ENCODE measurements around the gene RANBP10. TPM values are rescaled to one million over a fixed set of nuclear protein-coding genes. Genes with fewer than 3 reads are reported as not detected.

The RANBP10 gene
- total and polyA plus RNA-seq, 2 donors (not counting 3 experiments of a cell fraction or from before 2014, with no cell fraction given) = 25.6 to 28.8 TPM

DNA sequence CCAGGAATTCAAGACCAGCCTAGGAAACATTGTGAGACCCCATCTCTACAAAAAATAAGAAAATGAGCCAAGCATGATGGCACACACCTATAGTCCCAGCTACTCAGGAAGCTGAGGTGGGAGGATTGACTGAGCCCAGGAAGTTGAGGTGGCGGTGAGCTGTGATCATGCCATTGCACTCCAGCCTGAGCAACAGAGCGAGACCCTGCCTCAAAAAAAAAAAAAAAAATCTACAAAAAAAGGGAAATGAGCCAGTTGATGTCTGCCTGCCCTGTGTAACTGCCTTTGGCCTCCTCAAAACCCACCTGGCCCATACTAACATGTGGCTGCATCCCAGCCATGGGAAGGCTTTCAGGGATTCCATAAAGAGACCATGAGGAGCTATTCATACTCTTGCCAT is 4.5 kb downstream of the RANBP10 start:
- CTCF ChIA-PET = interaction anchor here (1.0 to 1.3 kb wide), 2 partner anchors 15 to 125 kb away, joined by 5 to 6 read pairs; no protein-coding TSS in a partner anchor
- Histone ChIP-seq H2AFZ (ENCODE audit: low read depth, low read length) (no peak overlapping the region), H3K27me3 (ENCODE audit: control insufficient read depth in 2 of 2, insufficient read depth in 2 of 2, low read length in 2 of 2) (no peaks in the 10 kb centered on the region), H3K9me3 (replicated peaks; ENCODE audit: control insufficient read depth, insufficient read depth, low read length) (no peaks in the 10 kb centered on the region), H3K4me1 (ENCODE audit: control insufficient read depth, extremely low read depth, insufficient read depth, low read length) (peaks cover 11% of the 10 kb centered on the region), H3K36me3 (ENCODE audit: control insufficient read depth in 2 of 2, extremely low read depth in 1 of 2, insufficient read depth in 2 of 2, low read length in 2 of 2) (peaks cover 0 to 15% of the 10 kb centered on the region in 2 experiments), H3K4me3 (replicated peaks in 1 of 3; ENCODE audit: insufficient read depth in 1 of 3, low read depth in 1 of 3, low read length in 3 of 3) (no peak overlapping the region), H3K9ac (replicated peaks; ENCODE audit: extremely low read depth, insufficient read depth, low read length) (no peak overlapping the region), H3K9me1 (replicated peaks; ENCODE audit: control insufficient read depth, extremely low read depth, insufficient read depth, low read length) (no peaks in the 10 kb centered on the region), H3K79me2 (ENCODE audit: control insufficient read depth, insufficient read depth, low read length) (peaks cover 60% of the 10 kb centered on the region), H3K4me2 (ENCODE audit: insufficient read depth, low read length) (no peak overlapping the region), H4K20me1 (replicated peaks; ENCODE audit: control insufficient read depth, extremely low read depth, insufficient read depth, low read length) (no peaks in the 10 kb centered on the region), H3K27ac (ENCODE audit: insufficient read depth, low read depth, low read length) (no peak overlapping the region)
- dilution Hi-C loops (cut with MboI; ENCODE audit: extremely low pct_ligation_motif_present, low sequenced_read_pairs) = no loop called here
- DNase-seq (ENCODE audit: low read depth, low spot score) (no peak), FAIRE-seq (no peak)
- no TSS peak for BruUV-seq (replicated peaks)
- POLR2A ChIA-PET = no interaction called here
- TF ChIP-seq FOS (IDR thresholded peaks at IDR 0.05; ENCODE audit: borderline replicate concordance, insufficient read depth, low read length) = no peak
- no peak for TF ChIP-seq MAX (IDR thresholded peaks at IDR 0.05; ENCODE audit: insufficient read depth, insufficient read length)
- TF ChIP-seq, protein P1, sequence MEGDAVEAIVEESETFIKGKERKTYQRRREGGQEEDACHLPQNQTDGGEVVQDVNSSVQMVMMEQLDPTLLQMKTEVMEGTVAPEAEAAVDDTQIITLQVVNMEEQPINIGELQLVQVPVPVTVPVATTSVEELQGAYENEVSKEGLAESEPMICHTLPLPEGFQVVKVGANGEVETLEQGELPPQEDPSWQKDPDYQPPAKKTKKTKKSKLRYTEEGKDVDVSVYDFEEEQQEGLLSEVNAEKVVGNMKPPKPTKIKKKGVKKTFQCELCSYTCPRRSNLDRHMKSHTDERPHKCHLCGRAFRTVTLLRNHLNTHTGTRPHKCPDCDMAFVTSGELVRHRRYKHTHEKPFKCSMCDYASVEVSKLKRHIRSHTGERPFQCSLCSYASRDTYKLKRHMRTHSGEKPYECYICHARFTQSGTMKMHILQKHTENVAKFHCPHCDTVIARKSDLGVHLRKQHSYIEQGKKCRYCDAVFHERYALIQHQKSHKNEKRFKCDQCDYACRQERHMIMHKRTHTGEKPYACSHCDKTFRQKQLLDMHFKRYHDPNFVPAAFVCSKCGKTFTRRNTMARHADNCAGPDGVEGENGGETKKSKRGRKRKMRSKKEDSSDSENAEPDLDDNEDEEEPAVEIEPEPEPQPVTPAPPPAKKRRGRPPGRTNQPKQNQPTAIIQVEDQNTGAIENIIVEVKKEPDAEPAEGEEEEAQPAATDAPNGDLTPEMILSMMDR (IDR thresholded peaks at IDR 0.05; ENCODE audit: extremely low read depth in 1 of 2, insufficient read depth in 1 of 2, low read depth in 1 of 2, low read length in 2 of 2) = no peak
- TF ChIP-seq JUN (IDR thresholded peaks at IDR 0.05; ENCODE audit: borderline replicate concordance, insufficient read depth, insufficient read length, low read depth) = no peak
- TF ChIP-seq GATA2 (IDR thresholded peaks at IDR 0.05; ENCODE audit: insufficient read depth, insufficient read length, low read depth, low read length) = no peak
- TF ChIP-seq POLR2AphosphoS5 (IDR thresholded peaks at IDR 0.05; ENCODE audit: insufficient read depth, low read depth, low read length) = no peak
- TF ChIP-seq POLR2A (IDR thresholded peaks at IDR 0.05; ENCODE audit: low read depth, low read length) = no peak
- TF ChIP-seq EZH2 (IDR thresholded peaks at IDR 0.05; ENCODE audit: borderline replicate concordance, low read depth, low read length, severe bottlenecking) = no peak
- TF ChIP-seq MYC (IDR thresholded peaks at IDR 0.05; ENCODE audit: low read depth, low read length) = no peak
- intact Hi-C loops (cut with micrococcal nuclease) = loop anchor here (10.0 kb wide), 1 partner anchor 277 kb away; the partner anchor contains the start of gene RIPOR1

All from endothelial cell of umbilical vein (primary cell).